HTR-8/SVneo (cell line): ENCODE data around the gene FTO.

Experiments
- DNase-seq: peaks from one replicate; pipeline ENCODE4 v3.0.0; 2011; ENCODE audit warnings: low spot score, mixed read lengths; ENCODE audit not compliant: insufficient read length
- FAIRE-seq: peaks from 2 replicates; lab custom pipeline; 2011; peaks lifted over from hg19 to GRCh38; lab: Jason Lieb, UNC

The FTO gene

GRCh38 chr16:53707671-53708070 is 3.7 kb downstream of the FTO start:
- no peak for DNase-seq
- no peak for FAIRE-seq

GRCh38 chr16:53708490-53708889 is 4.5 kb downstream of the FTO start:
- DNase-seq = no peak
- no peak for FAIRE-seq

GRCh38 chr16:53711390-53711789 is 7.4 kb downstream of the FTO start:
- peak; percentile 79 for FAIRE-seq
- no peak for DNase-seq

- FAIRE-seq = no peak
Observed at GRCh38 chr16:53712065-53712464, 8.1 kb downstream of the FTO start.

GRCh38 chr16:53713403-53714204 is 9.6 kb downstream of the FTO start:
- FAIRE-seq = no peak
- no peak for DNase-seq

More at GRCh38 chr16:53712065-53712464, 8.1 kb downstream of the FTO start:
- no peak for DNase-seq

GRCh38 chr16:53714205-53715022 is 10.5 kb downstream of the FTO start:
- DNase-seq = no peak
- no peak for FAIRE-seq

GRCh38 chr16:53715023-53715384 is 11.0 kb downstream of the FTO start:
- no peak for DNase-seq

GRCh38 chr16:53717577-53717976 is 13.6 kb downstream of the FTO start:
- no peak for FAIRE-seq
- DNase-seq = no peak

More at GRCh38 chr16:53715023-53715384, 11.0 kb downstream of the FTO start:
- no peak for FAIRE-seq

GRCh38 chr16:53721017-53721416 is 17.1 kb downstream of the FTO start:
- DNase-seq (no peak), FAIRE-seq (no peak)

- DNase-seq (no peak), FAIRE-seq (peak; percentile 74)
Observed at GRCh38 chr16:53726625-53727024, 22.7 kb downstream of the FTO start.

- DNase-seq (no peak), FAIRE-seq (no peak)
Observed at GRCh38 chr16:53730693-53731092, 26.7 kb downstream of the FTO start.

GRCh38 chr16:53732296-53732929 is 28.5 kb downstream of the FTO start:
- FAIRE-seq (peak; percentile 28), DNase-seq (no peak)

- FAIRE-seq (peak; percentile 68), DNase-seq (no peak)
Observed at GRCh38 chr16:53734908-53735307, 31.0 kb downstream of the FTO start.

GRCh38 chr16:53736297-53736696 is 32.3 kb downstream of the FTO start:
- FAIRE-seq (no peak), DNase-seq (no peak)

- FAIRE-seq (no peak), DNase-seq (no peak)
Observed at GRCh38 chr16:53737552-53737951, 33.6 kb downstream of the FTO start.

- FAIRE-seq (no peak), DNase-seq (no peak)
Observed at GRCh38 chr16:53740476-53740875, 36.5 kb downstream of the FTO start.

GRCh38 chr16:53740933-53741531 is 37.1 kb downstream of the FTO start:
- DNase-seq = no peak
- no peak for FAIRE-seq

GRCh38 chr16:53741546-53741945 is 37.6 kb downstream of the FTO start:
- FAIRE-seq = no peak
- no peak for DNase-seq

GRCh38 chr16:53743149-53743566 is 39.2 kb downstream of the FTO start:
- DNase-seq = no peak
- peak; percentile 26 for FAIRE-seq

GRCh38 chr16:53744449-53744848 is 40.5 kb downstream of the FTO start:
- FAIRE-seq (peak; percentile 28), DNase-seq (no peak)
